Fibroblast of lung (primary cell): ENCODE results near the gene SP4.

Source experiments
- CTCF ChIP-seq, 2 donors: IDR thresholded peaks in 1 of 2; conservative IDR thresholded peaks in 1 of 2; 1 replicate in 1 of 2; 2 replicates in 1 of 2; pipeline ENCODE4 v1.5.1; 2011 to 2012; ENCODE audit warnings: low read length in 2 of 2, control low read depth in 1 of 2, inconsistent platforms in 1 of 2, low read depth in 1 of 2, mild to moderate bottlenecking in 1 of 2
- EZH2 ChIP-seq: IDR thresholded peaks from 2 replicates; pipeline ENCODE4 v1.5.1; 2012; ENCODE audit warnings: low read length, control low read depth, mild to moderate bottlenecking; ENCODE audit errors: missing control alignments

GRCh38 chr7:21514062-21514461 is 86.2 kb downstream of the SP4 start:
- TF ChIP-seq CTCF (conservative IDR thresholded peaks at IDR 0.05 in 1 of 2, IDR thresholded peaks at IDR 0.05 in 1 of 2; ENCODE audit: low read depth in 1 of 2, low read length in 2 of 2) (no peak), EZH2 (no peak)
